ENCODE results near the gene IGFBP5. TPM values are rescaled to one million over a fixed set of nuclear protein-coding genes. Genes with fewer than 3 reads are reported as not detected.

The IGFBP5 gene
- total and polyA plus RNA-seq, 8 donors = 92.1 to 923 (median 330) TPM

DNA sequence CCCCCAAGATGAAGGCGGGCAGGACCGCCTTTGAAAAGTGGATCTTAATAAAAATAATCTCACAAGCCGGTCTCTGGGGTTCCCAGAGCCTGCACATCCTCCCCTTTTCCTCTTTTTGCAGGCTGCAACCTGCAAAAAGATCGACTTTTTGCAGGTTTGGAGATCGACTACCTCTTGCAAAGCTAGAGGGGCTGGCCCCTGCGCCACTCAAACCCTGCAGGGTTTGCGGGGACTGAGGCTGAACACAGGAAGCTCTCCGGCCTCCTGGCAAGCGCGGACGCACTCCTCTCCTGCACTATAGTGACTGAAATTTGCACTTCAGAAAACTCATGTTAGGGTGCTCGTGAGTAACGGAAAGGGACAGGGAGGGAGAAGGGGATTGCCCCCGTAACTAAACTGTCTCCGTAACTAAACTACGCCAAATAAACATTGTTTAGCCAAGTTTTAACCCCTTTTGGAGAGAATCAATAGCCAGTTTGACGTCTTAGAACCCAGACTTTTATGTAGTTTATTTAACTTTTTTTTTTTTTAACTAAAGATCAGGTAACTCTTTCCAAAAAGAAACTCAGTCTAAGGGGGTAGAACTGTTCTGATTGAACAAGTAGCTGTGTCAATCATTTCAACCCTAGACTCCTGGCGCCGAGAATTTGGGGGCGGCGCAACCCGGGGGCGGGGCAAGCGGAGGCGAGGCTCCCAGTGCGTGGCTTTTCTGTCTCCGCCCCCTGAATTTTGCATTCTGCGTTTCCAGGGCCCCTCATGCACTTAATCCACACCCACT is 2.5 kb downstream of the IGFBP5 start:
- Histone ChIP-seq H3K27me3 (peaks cover 0 to 76% (median 38%) of the 10 kb centered on the region in 3 donors), H3K36me3 (peaks cover 0 to 27% (median 2%) of the 10 kb centered on the region in 4 donors), H3K27ac (peak overlapping the region; percentile 20 to 90 (median 83)), H3K4me1 (peaks cover 39 to 98% (median 75%) of the 10 kb centered on the region in 4 donors), H3K4me3 (peak overlapping the region; percentile 58 to 82 (median 67)), H3K9me3 (no peaks in the 10 kb centered on the region)
- TF ChIP-seq POLR2AphosphoS5 (IDR thresholded peaks at IDR 0.05) = peak in 2 of 3 donors; percentile 30 to 35
- TF ChIP-seq, protein P1, sequence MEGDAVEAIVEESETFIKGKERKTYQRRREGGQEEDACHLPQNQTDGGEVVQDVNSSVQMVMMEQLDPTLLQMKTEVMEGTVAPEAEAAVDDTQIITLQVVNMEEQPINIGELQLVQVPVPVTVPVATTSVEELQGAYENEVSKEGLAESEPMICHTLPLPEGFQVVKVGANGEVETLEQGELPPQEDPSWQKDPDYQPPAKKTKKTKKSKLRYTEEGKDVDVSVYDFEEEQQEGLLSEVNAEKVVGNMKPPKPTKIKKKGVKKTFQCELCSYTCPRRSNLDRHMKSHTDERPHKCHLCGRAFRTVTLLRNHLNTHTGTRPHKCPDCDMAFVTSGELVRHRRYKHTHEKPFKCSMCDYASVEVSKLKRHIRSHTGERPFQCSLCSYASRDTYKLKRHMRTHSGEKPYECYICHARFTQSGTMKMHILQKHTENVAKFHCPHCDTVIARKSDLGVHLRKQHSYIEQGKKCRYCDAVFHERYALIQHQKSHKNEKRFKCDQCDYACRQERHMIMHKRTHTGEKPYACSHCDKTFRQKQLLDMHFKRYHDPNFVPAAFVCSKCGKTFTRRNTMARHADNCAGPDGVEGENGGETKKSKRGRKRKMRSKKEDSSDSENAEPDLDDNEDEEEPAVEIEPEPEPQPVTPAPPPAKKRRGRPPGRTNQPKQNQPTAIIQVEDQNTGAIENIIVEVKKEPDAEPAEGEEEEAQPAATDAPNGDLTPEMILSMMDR (IDR thresholded peaks at IDR 0.05) = no peak
- WGBS, 5 donors = 0 to 1% (median 1%) methylated on average over 28 of the region's 28 CpGs
- intact Hi-C loops (cut with DNase I; ENCODE audit: low total_unique reads) = no loop called here
- DNase-seq = peak; percentile 81 to 97

DNA sequence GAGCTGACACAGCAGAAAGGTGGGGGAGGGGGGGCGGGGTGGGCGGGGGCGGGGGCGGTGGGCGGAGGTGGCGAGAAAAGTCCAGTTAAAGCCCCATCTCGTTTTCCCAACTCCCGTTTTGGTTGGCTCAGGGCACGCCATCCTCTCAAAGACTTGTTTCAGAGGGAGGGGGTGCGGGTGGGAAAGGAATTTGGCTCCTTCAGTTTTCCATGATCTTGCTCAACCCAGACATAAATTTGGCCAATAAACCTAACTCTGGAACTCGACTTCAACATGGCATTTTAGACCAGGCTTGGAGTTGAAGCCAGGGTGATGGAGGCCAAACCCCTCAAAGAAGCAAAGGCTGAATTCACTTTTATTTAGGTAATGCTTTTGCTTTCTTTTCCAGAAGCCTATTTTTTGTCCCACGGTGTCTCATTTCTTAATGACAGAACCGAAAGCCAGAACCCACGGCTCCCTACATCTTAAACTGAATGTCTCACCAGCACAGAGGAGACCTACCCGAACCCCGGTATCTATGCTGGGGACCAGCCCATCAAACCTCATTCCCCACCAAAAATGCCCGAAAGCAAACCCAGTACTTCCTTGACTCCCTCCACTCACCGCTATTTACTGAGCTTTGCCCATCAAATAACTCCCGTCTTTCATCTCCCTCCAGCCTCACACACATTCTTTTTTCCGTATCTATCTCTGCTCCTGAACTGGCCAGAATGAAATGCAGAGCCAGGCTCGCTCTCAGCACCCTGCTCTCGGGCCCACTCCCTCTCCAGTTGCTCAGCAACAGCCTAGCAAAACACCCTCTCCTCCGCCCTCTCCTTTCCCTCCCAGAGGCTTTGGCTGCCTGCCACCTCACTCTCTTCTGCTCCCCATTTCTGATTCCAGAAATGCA is 4.3 kb downstream of the IGFBP5 start:
- Histone ChIP-seq H3K27ac (peak overlapping the region; percentile 2 to 90 (median 83)), H3K27me3 (peaks cover 0 to 63% (median 38%) of the 10 kb centered on the region in 3 donors), H3K4me1 (peaks cover 53 to 100% (median 75%) of the 10 kb centered on the region in 4 donors), H3K9me3 (no peaks in the 10 kb centered on the region), H3K36me3 (peaks cover 5 to 40% (median 13%) of the 10 kb centered on the region in 4 donors), H3K4me3 (peak overlapping the region; percentile 58 to 82 (median 67))
- intact Hi-C loops (cut with DNase I; ENCODE audit: low total_unique reads) = no loop called here
- DNase-seq = peak; percentile 75 to 96
- TF ChIP-seq, protein P1 (IDR thresholded peaks at IDR 0.05) = no peak
- TF ChIP-seq EP300 (IDR thresholded peaks at IDR 0.05) (no peak), POLR2A (IDR thresholded peaks at IDR 0.05) (peak in 1 of 4 donors; percentile 17), POLR2AphosphoS5 (IDR thresholded peaks at IDR 0.05) (peak; percentile 25 to 64 (median 43))
- WGBS, 5 donors = 12 to 16% (median 13%) methylated on average over 18 to 23 of the region's 23 CpGs

DNA sequence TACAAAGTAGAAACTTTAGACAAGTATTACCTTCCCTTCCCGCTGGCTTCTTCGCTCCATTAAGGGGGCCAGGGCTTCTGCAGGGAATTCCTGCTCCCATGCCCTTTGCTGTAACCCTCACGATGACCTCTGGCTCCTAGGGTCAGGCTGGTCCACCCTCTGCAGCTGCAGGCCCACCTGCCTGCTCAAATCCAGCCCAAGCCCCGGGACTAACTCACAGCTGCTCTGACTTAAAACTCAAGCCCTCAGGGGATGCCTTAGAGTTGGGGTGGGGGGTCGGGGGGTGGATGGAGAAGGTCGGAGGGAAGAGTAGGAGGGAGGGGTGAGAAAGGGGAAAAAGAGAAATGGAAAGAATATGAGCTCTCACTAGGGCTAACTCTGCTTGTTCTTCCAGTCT is 4.9 kb downstream of the IGFBP5 start:
- WGBS, 5 donors = 35 to 58% (median 38%) methylated on average over 6 of the region's 6 CpGs
- peaks cover 5 to 42% (median 14%) of the 10 kb centered on the region in 4 donors for H3K36me3 ChIP-seq
- peaks cover 52 to 100% (median 74%) of the 10 kb centered on the region in 4 donors for H3K4me1 ChIP-seq
- intact Hi-C loops (cut with DNase I; ENCODE audit: low total_unique reads) = no loop called here
- no peaks in the 10 kb centered on the region for H3K9me3 ChIP-seq
- no peak for DNase-seq
- no peak for TF ChIP-seq POLR2AphosphoS5 (IDR thresholded peaks at IDR 0.05)
- TF ChIP-seq POLR2A (IDR thresholded peaks at IDR 0.05) = no peak
- TF ChIP-seq, protein P1 (IDR thresholded peaks at IDR 0.05) = no peak
- TF ChIP-seq EP300 (IDR thresholded peaks at IDR 0.05) = no peak
- H3K27me3 ChIP-seq = peaks cover 0 to 57% (median 33%) of the 10 kb centered on the region in 3 donors
- peak overlapping the region; percentile 58 to 82 (median 67) for H3K4me3 ChIP-seq
- peak overlapping the region in 4 of 5 donors; percentile 78 to 90 (median 86) for H3K27ac ChIP-seq

DNA sequence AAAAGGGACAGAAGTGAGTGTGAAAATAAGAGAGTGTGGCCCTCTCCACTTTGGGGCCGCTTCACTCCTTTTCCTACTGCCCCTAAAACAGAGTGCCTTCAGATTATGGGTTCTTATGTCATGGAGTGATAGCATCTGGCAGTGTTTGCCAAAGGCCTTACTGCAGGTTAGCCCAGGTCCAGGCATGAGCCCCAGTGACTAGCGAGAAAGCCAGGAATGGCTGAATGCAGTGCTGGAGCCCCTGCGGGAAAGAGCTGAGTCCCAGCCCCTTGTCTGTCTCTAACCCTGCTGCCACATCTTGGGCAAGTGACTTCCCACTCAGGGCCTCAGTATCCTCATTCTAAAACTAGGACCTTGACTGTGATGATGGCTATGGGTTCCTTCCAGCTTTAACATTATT is 6.0 kb downstream of the IGFBP5 start:
- DNase-seq = no peak
- peak overlapping the region in 4 of 5 donors; percentile 78 to 90 (median 86) for H3K27ac ChIP-seq
- H3K4me3 ChIP-seq = peak overlapping the region in 3 of 4 donors; percentile 23 to 82 (median 62)
- TF ChIP-seq EP300 (IDR thresholded peaks at IDR 0.05) (no peak), POLR2A (IDR thresholded peaks at IDR 0.05) (no peak), POLR2AphosphoS5 (IDR thresholded peaks at IDR 0.05) (no peak)
- TF ChIP-seq, protein P1 (IDR thresholded peaks at IDR 0.05) = no peak
- no peaks in the 10 kb centered on the region for H3K9me3 ChIP-seq
- peaks cover 0 to 47% (median 23%) of the 10 kb centered on the region in 3 donors for H3K27me3 ChIP-seq
- intact Hi-C loops (cut with DNase I; ENCODE audit: low total_unique reads) = loop anchor here (10.0 kb wide), 2 partner anchors 825 to 1025 kb away; no protein-coding TSS in a partner anchor
- peaks cover 52 to 100% (median 73%) of the 10 kb centered on the region in 4 donors for H3K4me1 ChIP-seq
- peaks cover 5 to 51% (median 14%) of the 10 kb centered on the region in 4 donors for H3K36me3 ChIP-seq
- 71 to 90% (median 79%) methylated on average over 3 of the region's 3 CpGs for WGBS, 5 donors

Measured in stomach (tissue), 9 donors.